GM18520 (cell line): Measurements from ENCODE around the gene PIP4K2A.

ENCODE experiments used
- ATAC-seq: cut with Tn5 transposase; IDR thresholded peaks from one replicate; pipeline ENCODE4 v1.9.1; 2021; ENCODE audit not compliant: unreplicated experiment

PIP4K2A gene

DNA sequence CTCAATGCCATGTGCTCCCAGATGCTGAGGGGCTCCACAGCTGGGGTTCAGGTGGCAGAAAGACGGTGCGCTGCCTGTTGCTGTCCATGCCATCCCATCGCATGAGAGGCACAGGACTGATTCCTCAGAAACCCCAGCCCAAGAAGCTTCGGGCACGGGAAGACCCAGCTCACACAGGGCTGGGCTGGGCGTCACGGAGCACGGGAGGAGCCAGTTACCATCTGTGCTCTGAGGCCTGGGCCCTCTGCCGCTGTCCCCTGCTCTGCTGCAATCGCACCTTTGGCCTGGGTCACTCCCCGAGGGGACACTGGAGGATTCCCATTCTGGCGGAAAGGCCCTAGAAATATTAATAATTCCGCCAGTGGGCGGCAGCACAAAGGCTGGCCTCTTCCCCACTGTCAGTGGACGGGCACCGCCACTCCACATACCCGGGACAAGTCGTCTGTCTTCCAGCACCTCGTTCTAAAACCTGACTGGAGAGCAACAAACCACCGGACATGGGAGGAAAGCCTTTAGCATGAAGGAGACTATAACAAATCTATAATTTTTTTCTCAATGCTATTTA is 92.1 kb downstream of the PIP4K2A start:
- no peak for ATAC-seq

DNA sequence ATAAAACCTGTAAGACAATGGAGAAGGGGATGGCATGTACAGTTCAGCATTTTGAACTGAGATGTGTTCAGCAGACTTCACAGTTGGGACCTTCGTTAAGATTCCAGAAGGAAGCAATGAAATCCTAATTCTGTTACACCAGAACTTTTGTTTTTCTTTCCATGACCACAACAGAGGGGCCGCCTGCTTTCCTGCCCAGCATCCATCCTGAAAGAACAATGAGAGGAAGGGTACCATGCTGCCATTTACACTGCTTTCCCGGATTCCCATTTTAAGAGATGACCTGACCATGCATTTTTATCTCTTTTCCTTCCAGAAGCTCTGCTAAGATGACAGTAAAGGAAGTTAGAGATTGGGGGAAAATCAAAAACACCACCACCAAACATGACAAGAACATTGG is 92.7 kb downstream of the PIP4K2A start:
- ATAC-seq = no peak

DNA sequence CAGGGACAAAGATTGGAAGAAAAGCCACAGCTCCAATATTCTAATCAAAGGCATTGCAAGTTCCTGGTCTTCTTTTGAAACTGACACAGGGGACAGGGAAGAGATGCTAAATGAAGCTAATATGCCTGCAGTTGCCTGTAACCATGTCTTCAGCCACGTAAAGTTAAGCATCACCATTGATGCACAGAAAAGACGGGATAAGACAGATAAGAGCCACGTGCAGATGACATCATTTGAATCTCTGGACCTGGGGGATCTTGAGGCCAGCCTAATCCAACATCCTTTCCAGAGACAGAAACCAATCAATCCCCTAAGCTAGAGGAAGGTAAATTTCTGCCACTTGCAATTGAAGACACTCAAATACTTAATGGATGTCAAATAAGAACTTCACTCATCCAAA is 93.4 kb downstream of the PIP4K2A start:
- no peak for ATAC-seq

DNA sequence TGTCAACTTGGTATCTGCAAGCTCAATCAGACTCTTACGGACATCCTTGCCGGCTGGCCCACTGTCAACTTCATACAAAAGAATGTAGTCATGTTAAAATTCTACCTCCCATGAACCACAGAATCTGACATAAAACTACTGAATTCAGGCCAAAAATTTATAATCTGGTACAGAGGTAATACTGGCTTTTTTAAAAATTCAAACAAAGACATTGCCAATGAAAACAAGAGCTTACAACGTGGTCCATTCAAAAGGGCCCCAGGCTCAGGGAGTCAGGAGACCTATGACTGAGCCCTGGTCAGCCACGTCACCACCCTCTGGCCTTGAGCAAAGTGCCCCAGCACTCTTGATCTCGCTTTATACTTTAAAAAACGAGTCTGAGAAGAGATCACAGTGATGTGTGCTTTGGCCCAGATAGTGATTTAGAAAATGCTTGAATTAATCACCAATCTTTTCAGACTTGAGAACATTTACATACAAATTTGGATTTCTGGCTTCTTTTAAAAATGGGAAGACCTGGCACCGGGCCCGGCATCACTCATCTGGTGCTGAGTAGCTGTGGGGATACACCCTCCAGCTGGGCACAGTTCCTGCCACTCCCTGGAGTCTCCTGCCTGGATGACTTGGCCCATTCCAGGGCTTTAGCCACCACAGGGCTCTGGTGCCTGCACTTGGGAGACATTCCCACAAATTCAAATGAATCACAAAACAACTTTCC is 94.1 kb downstream of the PIP4K2A start:
- no peak for ATAC-seq

DNA sequence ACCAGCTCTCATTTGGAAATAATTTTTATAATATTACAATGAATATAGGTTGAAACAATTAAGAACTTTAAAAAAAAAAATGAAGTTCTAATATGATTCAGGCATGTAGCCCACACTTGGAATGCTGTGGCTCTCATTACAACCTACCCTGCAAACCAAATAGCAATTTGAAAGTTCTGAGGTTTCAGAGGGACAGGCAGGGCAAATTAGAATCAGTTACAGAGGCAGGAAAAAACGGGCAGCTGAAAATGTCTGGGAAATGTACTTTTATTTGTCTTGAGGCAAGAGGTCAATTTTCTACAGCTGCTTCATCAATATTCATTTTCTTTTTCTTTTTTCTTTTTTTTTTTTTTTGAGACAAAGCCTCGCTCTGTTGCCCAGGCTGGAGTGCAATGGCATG is 95.3 kb downstream of the PIP4K2A start:
- ATAC-seq = no peak

DNA sequence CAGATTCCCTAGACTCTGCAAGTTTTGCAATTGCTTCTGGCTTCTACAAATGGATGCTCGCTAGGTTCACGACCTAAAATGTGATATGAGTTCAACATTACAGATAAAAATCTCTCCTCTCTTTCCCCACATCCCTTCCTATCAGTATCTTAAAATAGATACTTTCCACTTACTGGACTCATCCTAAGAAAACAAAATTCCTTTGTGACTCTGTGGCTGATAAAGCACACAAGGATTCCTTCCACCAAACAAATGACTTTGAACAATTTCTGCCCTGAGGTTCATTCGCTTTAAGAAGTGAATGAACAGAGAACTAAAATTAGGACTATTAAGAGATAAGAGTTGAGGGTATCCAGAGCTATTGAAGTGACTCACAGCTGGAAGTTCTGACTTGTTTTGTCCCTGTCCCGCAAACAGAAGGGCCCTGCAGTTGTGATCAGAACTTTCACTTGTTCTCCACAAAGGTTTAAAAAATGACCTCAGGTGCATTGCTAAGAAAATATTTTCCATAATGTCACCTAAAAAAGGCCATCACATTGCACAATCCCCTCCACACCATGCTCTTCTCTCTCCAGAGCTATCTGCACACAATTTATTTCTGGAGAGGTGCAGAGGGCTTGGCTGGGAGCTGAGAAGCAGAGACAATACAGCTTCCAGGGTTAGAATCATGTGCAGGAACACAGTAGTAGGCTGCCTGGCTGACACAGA is 96.1 kb downstream of the PIP4K2A start:
- no peak for ATAC-seq

DNA sequence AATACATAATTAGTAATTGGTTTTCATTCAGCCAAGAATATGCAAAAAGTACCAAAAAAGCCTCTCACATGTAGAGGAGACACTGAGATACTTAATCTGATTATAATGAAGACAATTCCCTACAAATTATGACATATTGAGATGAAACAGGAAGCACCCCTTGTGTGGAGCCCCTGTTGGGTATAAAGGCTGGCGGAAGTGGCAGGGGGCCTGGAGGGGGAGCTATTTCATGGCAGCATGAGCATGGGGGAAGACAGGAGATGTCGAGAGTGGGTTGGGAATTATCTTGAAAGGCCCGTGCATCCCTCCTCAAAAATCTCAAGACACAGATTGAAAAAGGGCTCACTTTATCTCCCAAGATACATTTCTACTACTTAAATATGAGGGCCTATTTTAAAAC is 96.9 kb downstream of the PIP4K2A start:
- ATAC-seq = no peak

DNA sequence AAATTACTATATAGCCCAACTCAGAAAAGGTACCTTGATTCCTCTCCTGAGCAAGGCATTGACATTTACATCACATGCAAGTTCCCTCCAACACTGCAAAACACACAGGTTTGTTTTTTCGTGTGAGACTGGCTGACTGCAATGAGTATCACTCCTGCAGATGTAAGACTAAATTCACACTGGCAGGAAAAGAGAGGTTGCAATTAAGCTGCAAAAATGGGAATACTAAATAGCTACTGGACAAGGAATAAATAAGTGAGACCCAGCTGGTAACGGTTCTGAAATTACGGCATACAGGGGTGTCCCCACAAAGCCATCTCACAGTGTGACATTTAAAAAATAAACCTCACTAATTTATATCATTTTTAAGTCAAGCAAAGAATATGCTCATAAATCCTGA is 97.3 kb downstream of the PIP4K2A start:
- no peak for ATAC-seq

DNA sequence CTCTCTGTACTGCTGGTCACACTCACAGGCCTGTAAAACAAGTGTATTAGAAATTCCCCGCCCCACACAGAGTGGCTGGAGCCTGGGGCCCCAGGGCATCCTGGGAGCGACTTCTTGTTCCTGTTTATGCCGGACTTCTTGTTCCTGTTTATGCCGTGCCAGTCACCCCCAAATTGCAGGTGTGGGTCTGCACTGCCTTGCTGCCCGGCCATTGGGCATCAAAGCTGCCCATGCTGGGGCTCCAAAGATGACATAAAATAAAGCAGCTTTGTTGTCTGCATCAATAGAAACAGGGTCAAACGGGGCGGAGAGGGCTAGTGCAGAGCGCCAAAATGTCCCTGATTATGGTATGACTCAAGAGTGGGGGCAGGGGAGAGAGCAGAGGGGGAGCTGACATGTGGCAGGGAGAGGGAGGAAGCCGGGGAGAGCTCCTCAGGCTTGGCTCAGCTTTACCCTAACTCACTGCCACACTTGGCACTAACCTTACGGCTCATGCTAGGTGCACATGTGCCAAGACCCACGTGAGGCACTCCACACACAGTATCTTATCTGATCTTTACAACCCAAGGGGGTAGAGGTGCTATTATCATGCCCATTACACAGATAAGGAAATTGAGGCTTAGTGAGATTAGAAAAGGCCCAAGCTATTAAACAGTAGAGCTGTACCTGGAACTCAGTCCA is 98.4 kb downstream of the PIP4K2A start:
- peak; percentile 62 for ATAC-seq

DNA sequence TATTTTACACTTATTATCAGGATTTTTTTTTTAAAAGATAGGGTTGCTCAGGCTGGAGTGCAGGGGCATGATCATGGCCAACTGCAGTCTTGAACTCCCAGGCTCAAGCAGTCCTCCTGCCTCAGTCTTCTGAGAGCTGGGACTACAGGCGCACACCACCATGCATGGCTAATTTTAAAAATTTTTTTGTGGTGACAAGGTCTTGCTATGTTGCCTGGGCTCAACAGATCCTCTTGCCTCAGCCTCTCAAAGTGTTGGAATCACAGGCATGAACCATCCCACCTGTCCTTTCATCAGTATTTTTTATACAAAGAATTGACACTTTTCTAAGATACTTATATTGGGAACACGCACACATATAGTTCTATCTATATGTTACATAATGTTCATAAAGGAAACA is 99.3 kb downstream of the PIP4K2A start:
- ATAC-seq = no peak

DNA sequence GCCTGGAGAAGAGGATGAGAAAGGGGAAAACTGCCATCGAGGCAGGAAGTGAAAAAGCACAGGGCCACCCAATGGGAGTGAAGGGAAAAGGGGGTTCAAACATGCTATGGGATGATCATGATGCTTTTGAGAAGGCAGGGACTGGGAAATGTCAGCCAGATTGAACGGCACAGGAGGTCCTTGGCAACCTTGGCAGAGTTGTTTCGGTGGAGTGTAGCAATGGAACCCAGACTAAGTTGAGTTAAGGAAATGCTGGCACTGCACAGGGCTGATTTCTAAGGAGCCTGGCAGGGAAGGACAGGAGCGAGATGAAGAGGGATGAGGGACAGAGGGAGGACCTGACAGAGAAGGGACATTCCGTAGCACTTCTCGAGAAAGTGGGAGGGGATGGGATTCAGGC is 101.4 kb downstream of the PIP4K2A start:
- no peak for ATAC-seq

DNA sequence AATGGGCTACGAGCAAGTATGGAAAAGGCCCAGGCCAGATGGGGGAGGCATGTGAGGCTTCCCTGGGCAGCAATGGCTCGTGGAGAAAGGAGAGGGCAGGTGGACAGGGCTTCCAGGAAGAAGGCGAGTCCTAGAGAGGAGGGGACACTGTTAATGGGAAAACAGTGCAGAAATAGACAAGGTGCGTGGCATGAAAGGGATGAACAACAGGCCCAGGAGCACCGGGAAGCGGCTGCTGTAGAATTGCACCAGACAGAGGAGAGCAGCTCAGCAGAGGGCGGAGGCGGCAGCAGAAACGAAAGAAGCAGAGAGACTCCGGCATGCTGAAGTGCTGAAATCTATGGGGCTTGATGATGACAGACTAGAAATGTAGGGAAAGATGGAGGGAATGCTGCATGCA is 102.1 kb downstream of the PIP4K2A start:
- no peak for ATAC-seq

DNA sequence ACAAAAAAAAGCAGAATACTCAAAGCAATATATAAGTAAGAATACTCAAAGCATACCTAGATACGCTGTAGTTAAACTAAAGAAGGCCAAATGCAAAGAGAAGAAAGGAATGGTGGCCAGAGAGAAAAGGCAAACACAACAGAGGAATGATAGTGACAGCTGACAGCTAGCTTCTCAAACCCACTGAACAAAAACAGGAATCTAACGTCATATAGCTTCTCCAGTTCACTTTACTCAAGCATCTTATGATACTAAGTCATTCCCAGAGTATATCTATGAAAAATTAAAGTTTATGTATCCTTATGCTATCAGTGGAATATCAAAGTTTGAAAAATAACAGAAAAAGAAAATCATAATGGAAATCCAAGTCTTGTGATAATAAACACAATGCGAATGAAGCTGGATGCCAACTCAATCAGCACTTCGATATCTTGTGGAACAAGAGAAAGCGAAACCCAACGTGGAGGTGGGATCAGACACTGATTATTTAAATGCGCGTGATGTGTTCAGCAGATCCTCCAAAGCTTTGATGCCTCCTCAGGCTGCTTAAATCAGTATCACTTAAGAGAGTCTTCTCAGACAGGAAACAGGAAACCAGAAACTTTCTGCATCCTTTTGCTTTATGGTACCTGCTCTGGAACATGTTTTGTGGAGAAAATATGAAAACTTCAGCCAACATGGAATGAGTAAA is 102.8 kb downstream of the PIP4K2A start:
- peak; percentile 33 for ATAC-seq

DNA sequence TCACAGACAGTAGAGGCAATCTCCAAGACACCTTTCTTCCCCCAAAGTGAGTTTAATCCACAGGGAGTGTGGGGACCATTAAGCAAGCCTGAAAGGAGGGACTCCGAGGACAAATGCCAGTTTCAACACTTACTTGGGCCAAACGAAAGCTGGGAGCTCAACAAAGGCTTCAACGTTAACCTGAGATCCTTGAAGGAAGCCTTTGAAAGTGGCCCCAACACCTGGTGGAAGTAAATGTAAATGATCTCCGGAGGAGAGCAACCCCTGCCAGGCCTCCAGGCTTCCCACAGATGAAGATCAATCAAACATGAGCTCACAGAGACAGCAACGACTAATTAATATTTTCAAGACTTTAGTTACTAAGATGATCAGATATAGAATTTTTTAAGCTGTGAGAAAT is 103.8 kb downstream of the PIP4K2A start:
- ATAC-seq = no peak

DNA sequence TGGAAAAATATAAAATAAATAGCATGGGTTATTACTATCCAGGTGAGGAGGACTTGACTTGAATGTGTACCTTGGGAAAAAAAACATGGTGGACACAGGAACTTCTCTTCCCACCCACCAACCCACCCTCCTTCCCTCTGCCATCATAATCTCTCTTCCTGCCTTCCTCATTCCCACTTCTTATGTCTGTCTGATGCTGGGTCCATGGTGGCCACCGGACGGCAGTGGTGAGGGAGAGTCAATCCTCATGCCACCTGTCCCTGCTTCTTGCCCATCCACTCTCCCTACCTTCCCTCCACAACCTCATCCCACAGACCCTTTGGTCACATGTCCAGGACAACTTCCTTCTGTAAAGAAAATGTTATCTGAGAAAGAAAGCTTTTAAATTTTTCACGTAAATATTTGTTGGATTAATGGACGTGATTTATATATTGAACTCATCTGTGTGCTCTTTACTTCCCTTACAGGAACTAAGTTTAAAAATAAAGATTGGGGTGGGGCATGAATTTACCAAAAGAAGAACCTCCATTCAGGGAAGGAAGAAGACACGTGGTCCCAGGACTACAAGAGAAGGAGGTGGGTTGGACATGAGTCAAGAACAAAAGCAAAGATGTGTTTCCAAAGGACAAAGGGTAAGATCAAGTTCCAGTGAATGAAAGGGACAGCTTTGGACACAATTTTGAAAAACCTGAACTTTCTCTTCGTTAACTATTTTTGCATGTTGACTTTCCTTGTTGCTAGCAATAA is 104.5 kb downstream of the PIP4K2A start:
- ATAC-seq = no peak

DNA sequence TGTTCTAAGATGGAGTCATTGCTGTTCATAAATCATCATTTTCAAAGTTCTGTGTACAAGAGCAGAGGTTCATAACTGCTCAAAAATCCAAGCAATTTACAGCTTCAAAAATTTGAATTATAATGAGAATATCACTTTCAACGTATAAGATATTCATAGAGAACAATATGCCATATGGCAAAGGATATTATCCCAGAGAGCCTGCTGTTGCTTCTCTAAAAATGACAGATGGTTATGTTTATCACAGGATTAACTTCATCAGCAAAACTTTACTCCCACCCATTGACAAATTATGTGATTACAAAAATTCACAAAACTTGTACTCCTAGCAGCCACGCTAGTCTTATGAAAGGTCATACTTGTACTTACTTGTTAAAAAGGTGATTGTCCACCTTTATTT is 105.1 kb downstream of the PIP4K2A start:
- no peak for ATAC-seq

DNA sequence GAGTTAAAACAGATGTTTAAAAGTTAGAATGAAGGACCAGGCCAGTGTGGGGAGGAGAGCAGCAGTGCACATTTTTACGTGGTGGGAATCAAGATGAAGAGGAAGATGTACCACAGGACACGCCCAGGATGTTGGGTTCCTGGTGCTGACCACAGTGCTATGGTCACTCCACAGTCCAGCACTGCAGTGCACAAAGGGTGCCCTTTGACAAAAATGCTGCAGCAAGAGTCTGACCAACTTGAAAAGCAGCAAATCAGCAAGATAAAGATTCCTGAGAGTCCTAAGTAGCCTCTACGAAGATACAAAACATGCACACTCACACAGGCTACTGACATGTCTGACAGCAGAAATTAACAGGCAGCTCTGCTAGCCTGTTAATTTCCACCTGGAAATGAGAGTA is 107.1 kb downstream of the PIP4K2A start:
- ATAC-seq = no peak

DNA sequence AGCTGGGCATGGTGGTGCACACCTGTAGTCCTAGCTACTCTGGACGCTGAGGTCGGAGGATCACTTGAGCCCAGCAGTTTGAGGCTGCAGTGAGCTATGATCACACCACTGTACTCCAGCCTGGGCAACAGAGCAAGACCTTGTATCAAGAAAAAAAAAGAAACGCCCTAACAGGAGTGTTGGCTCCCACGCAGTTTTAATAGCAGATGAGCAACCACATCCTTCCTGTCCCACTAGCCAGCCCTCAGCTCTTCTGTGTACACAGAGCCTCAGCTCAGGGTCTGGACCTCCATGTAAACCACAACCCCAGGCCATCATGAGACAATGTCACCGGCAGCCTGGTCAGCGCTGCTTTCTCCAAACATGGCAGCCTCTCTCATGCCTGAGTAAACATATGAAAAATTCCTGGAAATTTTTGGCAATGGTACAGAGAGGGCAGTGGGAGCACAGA is 108.2 kb downstream of the PIP4K2A start:
- ATAC-seq = peak; percentile 86

DNA sequence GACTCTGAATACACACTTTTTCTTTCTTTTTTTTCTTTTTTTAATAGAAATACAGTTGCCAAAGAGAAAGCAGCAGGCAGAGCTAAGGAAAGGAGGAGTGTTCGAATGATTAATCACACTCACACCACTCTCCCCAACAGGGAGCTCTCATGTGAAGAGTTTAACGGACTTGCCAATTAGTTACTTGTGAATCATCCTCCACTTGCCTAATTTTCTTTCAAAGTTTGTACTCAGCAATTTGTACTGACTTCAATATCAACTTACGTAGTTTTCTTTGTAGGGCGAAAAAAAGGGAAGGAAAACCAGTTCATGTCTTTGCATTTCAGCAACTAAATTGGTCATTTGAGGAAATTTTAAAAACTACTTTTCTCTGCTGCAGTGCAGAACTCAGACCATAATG is 109.2 kb downstream of the PIP4K2A start:
- ATAC-seq = peak; percentile 28

DNA sequence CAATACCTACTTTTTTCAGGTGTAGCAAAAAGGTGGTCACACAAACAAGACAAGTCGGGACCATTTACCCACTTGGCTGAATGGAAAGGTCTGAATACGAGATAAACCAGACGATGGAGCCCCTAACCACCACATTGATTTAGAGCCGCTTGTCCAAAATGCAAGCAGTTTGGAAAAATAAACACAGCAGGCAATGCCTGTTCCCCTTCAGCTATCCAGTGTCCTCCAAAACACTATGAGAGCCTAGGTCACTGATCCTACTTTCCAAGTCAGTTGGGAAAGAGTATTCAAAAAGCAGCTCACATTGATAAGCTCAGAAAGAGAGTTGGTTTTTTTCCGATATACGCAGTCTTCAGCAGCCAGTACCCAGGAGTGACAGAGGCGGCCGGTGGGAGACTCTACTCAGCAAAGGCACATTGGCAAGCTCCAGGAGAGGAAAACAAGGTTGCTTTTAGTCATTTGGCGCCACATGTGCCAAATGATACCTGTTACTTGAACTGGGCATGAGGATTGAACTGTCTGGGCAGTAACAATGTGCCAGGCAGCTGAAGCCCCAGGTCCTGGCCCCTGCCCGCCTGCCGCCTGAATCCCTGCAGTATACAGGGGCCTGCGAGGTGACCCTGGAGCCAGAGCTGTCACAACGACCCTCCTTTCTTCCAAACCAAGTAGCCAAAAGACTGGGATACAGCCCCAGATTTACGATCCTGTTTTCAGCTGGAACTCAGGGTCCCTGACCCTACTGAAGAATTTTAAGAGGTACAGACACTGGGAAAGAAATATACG is 109.8 kb downstream of the PIP4K2A start:
- ATAC-seq = no peak
